HEK293 (cell line): Measurements from ENCODE around the gene CLIC2.
"Not testable (repeated sequence)": the region's sequence is repeated elsewhere in the genome, so short reads cannot be mapped to it uniquely, and the experiment has no call there.

Source experiments
- ATF2 ChIP-seq: fragments of 450-650 bp; formaldehyde crosslinking; IDR thresholded peaks from 2 replicates; pipeline ENCODE4 v1.5.1; 2016; ENCODE audit warnings: missing biosample characterization, missing genetic modification characterization, low read depth
- ZBTB17 ChIP-seq: fragments of 450-650 bp; formaldehyde crosslinking; IDR thresholded peaks from 2 replicates; pipeline ENCODE4 v1.5.1; 2016; ENCODE audit warnings: missing biosample characterization, missing genetic modification characterization
- ZNF184 ChIP-seq: fragments of 450-650 bp; IDR thresholded peaks from 2 replicates; pipeline ENCODE4 v1.5.1; 2018; ENCODE audit warnings: missing biosample characterization, mild to moderate bottlenecking, missing genetic modification characterization
- ZNF211 ChIP-seq: fragments of 450-650 bp; formaldehyde crosslinking; IDR thresholded peaks from 2 replicates; pipeline ENCODE4 v1.5.1; 2016; ENCODE audit warnings: low read depth, missing biosample characterization, missing genetic modification characterization

GRCh38 chrX:155382529-155382967 lies 48.1 kb upstream of the CLIC2 start:
- not testable (repeated sequence) for TF ChIP-seq ZNF211; ZNF184 (tag by site-specific recombination); ZBTB17; ATF2 (tag by site-specific recombination)
